CD4-positive, alpha-beta T cell treated with Interleukin-4 for 1 hour (primary cell): ENCODE results near the gene FAM180B.

Experiments used
- DNase-seq, 2 donors: peaks; one replicate each; pipeline ENCODE4 v3.0.0-alpha.2; 2020 to 2022

The FAM180B gene

GRCh38 chr11:47570651-47571356 lies 15.7 kb upstream of the FAM180B start:
- DNase-seq = no peak

- no peak for DNase-seq
These were observed 15.1 kb upstream of the FAM180B start for GRCh38 chr11:47571357-47571729.

DNA sequence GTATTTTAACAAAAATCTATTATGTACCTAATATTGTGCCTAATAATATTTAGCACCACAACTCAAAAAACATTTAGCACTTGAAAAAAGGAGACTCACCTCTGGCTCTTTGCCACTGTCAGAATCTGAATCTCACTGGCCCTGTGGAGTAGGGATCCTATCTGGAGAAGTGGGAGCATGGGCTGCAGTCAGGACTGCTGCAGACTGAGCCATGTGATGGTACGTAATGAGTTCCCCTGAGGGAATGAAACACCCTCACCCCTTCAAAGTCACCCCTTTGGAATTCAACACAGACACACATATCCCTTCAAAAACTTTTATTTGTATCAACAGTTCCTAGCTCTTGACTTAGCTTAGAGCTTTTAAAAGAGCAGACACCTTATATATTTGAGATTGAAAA lies 14.6 kb upstream of the FAM180B start:
- DNase-seq = no peak

- DNase-seq = no peak
These were observed 13.7 kb upstream of the FAM180B start for GRCh38 chr11:47572715-47573255.

- DNase-seq = no peak
These were observed 13.2 kb upstream of the FAM180B start for GRCh38 chr11:47573321-47573720.

DNA sequence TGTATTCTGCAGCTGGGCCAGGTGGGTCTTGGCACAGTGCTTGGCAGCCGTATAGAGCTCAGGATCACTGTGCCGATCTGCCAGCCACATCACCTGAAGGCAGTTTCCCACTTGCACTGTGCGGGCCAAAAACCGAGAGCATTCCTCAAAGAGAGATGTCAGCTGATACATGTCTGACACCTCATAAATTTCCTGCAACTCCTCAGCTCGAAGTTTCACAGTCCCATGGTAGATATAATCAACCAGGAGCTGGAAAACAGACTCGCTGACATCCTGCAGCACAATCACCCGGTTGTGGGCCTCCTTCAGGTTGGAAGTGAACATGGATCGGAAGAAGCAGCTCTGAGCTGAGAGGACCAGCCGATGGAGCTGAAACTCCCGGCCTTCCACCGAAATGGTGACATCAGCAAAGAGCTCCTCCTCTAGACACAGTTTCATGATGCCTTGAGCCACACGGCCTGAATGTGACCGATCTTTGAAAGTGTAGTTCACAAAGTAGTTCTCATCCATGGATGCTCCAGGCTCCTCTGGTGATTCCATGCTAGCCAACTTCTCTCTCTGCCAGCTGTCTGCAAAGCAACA lies 8.9 kb upstream of the FAM180B start:
- DNase-seq = no peak

- DNase-seq = peak; percentile 86 to 92
These were observed 7.7 kb upstream of the FAM180B start, which contains the start of the genes KBTBD4 and NDUFS3 for GRCh38 chr11:47578524-47579494. Gene KBTBD4 (minus strand): TSS chr11:47578970. CDS start chr11:47578951, 19 bp downstream. Gene NDUFS3 (plus strand): TSS chr11:47579074. CDS start chr11:47579092, 18 bp downstream.

DNA sequence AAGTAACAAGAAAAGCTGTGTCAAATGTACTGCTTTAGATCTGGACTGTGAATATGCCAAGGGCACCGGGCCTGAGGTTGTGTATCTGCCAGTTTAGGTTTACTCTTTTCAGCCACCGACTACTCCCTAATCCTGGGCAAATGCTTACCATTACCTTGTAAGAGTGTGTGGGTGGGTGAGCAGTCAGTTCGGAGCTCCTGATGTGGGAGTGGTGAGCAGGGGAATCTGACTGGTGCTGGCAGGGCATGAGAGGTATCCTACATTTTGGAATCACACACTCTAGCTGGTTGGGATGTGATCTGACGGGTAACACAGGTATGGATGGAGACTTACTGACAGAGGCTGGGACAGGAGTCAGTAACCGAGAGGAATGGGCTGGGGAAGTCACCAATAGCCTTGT lies 2.6 kb upstream of the FAM180B start:
- no peak for DNase-seq

- no peak for DNase-seq
These were observed 700 bp downstream of the FAM180B start for GRCh38 chr11:47587039-47587716.

DNA sequence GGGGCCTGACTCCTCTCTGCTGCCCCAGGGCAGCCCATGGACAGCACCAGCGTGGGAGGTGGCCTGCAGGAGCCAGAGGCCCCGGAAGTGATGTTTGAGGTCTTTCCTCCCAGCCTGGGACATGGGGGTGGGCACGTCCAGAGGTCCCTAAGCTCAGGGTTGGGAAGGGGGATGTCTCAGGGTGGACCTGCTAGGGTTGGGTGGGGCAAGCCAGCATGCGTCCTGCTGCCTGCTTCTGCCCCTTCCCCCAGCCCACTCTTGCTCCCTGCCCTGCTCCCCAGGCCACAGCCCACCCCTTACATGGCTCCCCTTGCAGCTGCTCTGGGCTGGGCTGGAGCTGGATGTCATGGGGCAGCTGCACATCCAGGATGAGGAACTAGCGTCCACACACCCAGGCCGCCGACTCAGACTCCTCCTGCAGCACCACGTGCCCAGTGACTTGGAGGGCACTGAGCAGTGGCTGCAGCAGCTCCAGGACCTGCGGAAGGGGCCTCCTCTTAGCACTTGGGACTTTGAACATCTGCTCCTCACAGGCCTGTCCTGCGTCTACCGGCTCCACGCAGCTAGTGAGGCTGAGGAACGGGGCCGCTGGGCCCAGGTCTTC lies 1.3 kb downstream of the FAM180B start:
- peak in 1 of 2 donors; percentile 50 for DNase-seq

DNA sequence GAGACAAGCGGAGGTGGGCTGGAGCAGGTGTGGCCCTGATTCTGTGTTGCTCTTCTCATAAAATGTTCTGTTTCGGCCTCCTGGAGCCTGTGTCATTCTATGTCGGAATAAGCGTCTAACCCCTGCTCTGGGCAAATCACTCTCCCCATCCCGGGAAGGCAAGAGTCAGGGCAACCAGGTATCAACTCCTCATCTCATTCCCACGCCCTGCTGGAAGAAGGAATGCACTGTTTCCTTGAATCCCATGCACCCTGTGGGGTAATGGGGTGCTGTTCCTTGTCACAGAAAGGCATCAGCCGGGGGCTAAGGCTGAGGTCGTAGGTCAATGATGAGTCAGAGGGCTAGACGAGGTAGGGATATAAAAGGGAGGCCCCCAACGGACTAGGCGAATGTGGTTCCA lies 2.6 kb downstream of the FAM180B start:
- no peak for DNase-seq

- no peak for DNase-seq
These were observed 3.1 kb downstream of the FAM180B start for GRCh38 chr11:47589584-47589976.

DNA sequence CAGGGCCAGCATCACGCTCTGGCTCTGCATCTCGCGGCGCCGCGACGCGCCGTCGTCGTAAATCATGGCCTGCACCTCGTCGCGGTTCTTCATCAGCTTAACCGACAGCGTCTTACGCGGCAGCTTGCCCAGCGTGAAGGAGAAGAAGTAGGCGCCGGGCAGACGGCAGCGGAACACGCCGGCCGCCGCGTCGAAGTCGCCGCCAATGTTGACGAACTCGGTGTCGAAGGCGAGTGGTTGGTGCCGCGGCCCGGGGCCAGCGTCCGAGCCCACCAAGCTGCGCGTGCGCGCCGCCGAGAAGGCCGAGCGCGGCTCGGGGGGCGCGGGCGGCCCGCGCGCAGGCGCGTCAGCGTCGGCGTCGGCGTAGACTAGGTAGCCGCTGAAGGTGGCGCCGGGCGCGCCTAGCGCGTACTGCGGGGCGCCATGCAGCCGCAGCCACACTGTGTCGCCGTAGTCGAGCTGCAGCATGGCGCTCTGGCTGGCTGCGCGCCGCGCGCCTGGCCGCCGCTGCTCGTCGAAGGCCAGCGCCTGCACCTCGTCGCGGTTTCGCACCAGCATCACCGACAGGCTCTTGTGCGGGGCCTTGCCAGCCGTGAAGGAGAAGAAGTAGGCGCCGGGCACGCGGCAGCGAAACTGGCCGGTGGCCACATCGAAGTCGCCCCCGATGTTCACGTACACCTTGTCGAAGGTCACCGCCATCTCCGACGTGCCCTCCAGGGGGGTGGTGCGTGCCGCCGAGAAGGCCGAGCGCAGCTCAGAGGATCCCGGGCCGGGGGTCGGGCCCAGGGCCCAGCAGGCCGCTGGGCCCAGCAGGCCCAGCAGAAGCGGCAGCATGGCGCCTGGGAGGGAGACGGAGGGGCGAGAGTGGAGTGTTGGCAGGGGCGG lies 3.7 kb downstream of the FAM180B start:
- DNase-seq = no peak

- DNase-seq = no peak
These were observed 5.3 kb downstream of the FAM180B start for GRCh38 chr11:47591764-47592163.

- no peak for DNase-seq
These were observed 5.8 kb downstream of the FAM180B start for GRCh38 chr11:47592251-47592650.

DNA sequence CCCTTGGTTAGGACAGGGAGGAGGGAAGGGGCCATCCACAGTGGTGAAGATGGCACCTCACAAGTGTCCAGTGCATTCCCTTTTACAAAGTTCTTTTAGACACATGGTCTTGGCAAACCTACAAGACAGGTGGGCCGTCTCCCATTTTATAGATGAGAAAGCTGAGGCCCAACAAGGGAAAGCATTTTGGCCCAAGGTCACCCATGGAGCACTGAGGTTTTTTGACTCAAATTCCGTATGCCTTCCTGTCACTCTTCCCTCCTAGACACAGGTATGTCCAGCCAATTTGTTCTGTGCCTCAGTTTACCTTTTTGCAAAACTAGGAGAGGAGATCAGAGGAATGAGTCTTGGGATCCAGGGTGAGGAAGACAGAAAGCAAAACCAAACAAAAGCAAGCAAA lies 6.5 kb downstream of the FAM180B start:
- DNase-seq = no peak

DNA sequence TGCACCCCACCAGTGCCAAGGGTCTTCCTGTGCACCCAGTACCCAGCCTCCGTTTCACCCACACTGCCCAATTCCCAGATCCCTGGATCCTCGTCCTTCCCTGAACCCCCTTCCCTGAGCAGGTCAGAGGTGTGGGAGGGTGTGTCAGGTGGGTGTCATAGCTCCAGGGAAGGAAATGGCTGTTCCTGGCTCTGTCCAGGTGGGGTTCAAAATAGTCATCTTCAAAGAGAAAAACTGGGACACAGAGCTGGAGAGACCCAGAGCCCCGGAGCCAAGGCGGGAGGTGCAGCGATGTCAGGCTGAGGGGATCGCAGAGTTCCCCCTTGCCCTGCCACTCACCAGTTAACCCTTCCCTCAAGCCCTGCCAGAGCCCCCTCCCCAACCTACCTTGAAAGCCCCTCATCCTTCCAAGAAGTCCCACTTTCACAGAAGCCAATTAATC lies 7.0 kb downstream of the FAM180B start:
- DNase-seq = no peak

GRCh38 chr11:47593934-47594855 lies 7.7 kb downstream of the FAM180B start, which contains the start of gene C1QTNF4:
Gene C1QTNF4 (minus strand): TSS chr11:47594411. CDS start chr11:47590810, 3,601 bp downstream.
- no peak for DNase-seq

- no peak for DNase-seq
These were observed 8.6 kb downstream of the FAM180B start for GRCh38 chr11:47595029-47595428.

GRCh38 chr11:47595967-47596366 lies 9.5 kb downstream of the FAM180B start:
- no peak for DNase-seq
